Measurements from ENCODE around the gene PGAP6.
"Not testable (repeated sequence)": the region's sequence is repeated elsewhere in the genome, so short reads cannot be mapped to it uniquely, and the experiment has no call there.

PGAP6 gene

GRCh38 chr16:379183-379960 lies 2.4 kb downstream of the PGAP6 start:
- no peak for DNase-seq

- no peak for DNase-seq
Observed at GRCh38 chr16:378821-379182, 3.0 kb downstream of the PGAP6 start.

- DNase-seq = not testable (repeated sequence)
Observed at GRCh38 chr16:378113-378820, 3.5 kb downstream of the PGAP6 start.

GRCh38 chr16:377419-377951 lies 4.3 kb downstream of the PGAP6 start:
- no peak for DNase-seq

GRCh38 chr16:376817-377418 lies 4.9 kb downstream of the PGAP6 start:
- no peak for DNase-seq

- DNase-seq = no peak
Observed at GRCh38 chr16:375927-376816, 5.6 kb downstream of the PGAP6 start.

- no peak for DNase-seq
Observed at GRCh38 chr16:375212-375611, 6.6 kb downstream of the PGAP6 start.

- no peak for DNase-seq
Observed at GRCh38 chr16:374616-374926, 7.2 kb downstream of the PGAP6 start.

GRCh38 chr16:373848-374615 lies 7.7 kb downstream of the PGAP6 start:
- no peak for DNase-seq

GRCh38 chr16:373020-373598 lies 8.7 kb downstream of the PGAP6 start:
- DNase-seq = no peak

- no peak for DNase-seq
Observed at GRCh38 chr16:372302-372983, 9.3 kb downstream of the PGAP6 start.

- DNase-seq = no peak
Observed at GRCh38 chr16:371515-372301, 10.1 kb downstream of the PGAP6 start.

GRCh38 chr16:370979-371514 lies 10.7 kb downstream of the PGAP6 start:
- no peak for DNase-seq

- DNase-seq = peak; percentile 91
Observed at GRCh38 chr16:370443-370842, 11.3 kb downstream of the PGAP6 start, which contains the start of gene MRPL28. TSS of gene MRPL28 (minus strand) at chr16:370538. CDS start at chr16:370218, 320 bp downstream.

- DNase-seq = no peak
Observed at GRCh38 chr16:369866-370436, 11.8 kb downstream of the PGAP6 start.

- no peak for DNase-seq
Observed at GRCh38 chr16:369275-369865, 12.4 kb downstream of the PGAP6 start.

- no peak for DNase-seq
Observed at GRCh38 chr16:368388-369158, 13.2 kb downstream of the PGAP6 start.

GRCh38 chr16:367333-367903 lies 14.4 kb downstream of the PGAP6 start:
- DNase-seq = no peak
